Stimulated activated naive CD8-positive, alpha-beta T cell treated with anti-CD3 and anti-CD28 coated beads, Interleukin-15, Interleukin-2, amounts not matched to agents 100 U/mL and 50 U/mL, for 24 hours (primary cell): ENCODE measurements around the gene AATF.
"Not testable (repeated sequence)": the region's sequence is repeated elsewhere in the genome, so short reads cannot be mapped to it uniquely, and the experiment has no call there.

Experiments
- ATAC-seq: fragments of 150-1000 bp; cut with Tn5 transposase; one replicate; pipeline ENCODE4 v1.10.0; 2021
- DNase-seq: peaks from one replicate; pipeline ENCODE4 v3.0.0; 2021

The AATF gene

DNA sequence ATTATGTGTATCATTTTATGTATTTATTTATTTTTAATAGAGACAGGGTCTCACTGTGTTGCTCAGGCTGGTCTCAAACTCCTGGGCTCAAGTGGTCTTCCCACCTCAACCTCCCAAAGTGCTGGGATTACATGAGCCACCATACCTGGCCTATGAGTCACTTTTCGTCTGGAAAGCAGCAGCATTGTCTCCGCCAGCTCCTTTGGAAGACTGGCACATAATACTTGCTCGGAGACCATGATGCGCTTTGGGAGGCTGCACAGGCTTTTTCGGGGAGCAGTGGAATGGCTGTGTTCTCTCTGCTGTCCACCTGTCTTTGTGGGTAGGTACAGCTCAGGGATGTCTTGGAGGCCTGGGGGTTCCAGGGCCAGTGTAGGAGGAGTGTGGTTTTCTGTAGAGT, 102.2 kb downstream of the AATF start:
- ATAC-seq: no peak
- DNase-seq: no peak

DNA sequence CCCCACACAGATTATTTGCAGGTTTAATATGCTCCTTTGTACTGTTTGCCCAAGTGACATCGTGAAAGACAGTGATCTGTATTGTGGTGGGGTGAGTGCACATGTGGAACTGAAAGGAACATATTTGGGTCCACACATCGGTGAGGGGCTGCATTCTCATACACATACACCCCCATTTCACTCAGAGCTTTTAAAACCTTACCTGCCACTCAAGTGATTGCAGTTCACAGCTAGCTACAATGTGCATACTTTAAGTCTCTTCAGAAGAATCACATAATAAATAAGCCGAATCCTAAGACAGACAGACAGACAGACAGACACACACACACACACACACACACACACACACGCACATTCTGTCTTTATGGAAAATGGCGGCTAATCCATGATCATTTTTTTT, 102.6 kb downstream of the AATF start:
- ATAC-seq: no peak
- DNase-seq: no peak

GRCh38 chr17:37051833-37052232, 103.1 kb downstream of the AATF start:
- DNase-seq (no peak), ATAC-seq (no peak)

- DNase-seq: no peak
Observed at GRCh38 chr17:37052450-37052849, 103.7 kb downstream of the AATF start.

GRCh38 chr17:37054894-37055293, 106.1 kb downstream of the AATF start:
- ATAC-seq (no peak), DNase-seq (no peak)

More at GRCh38 chr17:37052450-37052849, 103.7 kb downstream of the AATF start:
- no peak for ATAC-seq

- no peak for ATAC-seq
- DNase-seq: no peak
Observed at GRCh38 chr17:37056622-37057021, 107.9 kb downstream of the AATF start.

GRCh38 chr17:37059493-37059892, 110.7 kb downstream of the AATF start:
- ATAC-seq: no peak
- no peak for DNase-seq

DNA sequence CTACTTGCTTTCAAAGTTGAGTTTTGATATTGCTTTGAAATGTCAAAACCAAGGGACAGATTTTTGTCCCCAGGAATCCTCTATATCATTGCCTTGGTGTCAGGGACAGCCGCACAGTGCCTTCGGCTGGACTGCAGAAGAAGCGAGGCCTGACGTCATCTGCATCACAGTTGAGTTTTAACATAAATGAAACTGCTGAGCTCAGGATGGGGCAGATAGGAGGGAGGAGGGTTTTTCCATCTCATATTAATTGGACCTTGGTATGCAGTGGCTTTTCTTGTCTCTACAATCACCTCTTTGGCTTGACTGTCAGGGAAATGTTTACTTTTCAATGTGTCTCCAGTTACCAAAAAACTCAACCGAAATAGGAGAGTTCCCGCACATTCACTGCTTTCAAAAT, 111.3 kb downstream of the AATF start:
- no peak for DNase-seq
- no peak for ATAC-seq

DNA sequence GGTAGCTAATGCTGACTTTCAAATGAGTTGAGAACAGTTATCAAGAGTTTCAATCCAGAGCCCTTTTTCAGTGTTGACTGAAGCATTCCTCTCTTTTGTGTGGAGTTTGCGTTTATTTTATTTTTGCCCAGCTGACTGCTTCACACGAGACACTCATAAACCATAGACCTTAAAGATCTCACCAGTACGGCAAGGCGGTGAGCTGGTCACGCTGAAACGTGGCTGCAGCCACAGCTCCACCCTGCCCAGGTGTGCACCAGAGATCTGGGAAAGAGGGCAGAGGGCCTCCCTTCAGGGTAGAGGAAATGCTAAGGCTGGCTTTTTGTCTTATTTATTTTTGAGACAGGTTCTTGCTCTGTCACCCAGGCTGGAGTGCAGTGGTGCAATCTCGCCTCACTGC, 112.2 kb downstream of the AATF start:
- ATAC-seq (no peak), DNase-seq (no peak)

DNA sequence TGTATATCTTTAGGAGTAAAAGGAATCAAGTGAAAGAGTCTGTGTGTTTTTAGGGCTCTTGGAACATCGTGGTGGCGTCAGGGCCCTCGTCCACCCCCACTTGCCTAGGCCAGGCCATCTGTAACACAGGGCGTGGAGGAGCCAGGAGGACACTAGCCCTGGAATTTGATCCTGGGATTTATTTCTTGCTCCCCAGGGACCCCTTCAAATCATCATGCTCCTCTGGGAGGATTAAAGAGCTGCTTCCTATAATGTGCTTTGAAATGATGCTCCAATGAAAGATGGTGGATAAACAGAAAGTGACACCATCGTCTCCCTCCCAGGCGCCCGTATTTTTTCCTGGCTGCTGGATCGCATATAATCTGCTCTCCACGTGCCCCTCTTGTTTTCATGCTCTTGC, 113.3 kb downstream of the AATF start:
- no peak for DNase-seq
- no peak for ATAC-seq

DNA sequence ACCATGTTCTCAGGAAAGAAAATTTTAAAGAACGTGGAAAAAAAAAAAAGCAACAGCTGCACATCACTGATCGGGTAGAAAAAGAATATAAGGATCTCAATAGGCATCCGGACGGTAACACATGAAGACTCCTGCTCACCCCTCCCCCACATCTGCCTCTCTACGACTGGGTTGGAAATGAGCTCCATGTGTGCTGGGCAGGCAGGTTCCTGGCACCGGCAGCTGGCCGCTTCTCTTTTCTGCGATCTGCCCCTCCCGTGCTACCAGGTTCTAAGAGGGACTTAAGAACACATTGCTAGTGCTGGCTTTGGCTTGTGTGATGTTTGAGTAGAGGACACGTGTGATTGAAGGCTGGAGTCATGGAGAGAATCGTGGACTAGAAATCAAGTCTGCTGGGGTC, 115.5 kb downstream of the AATF start:
- no peak for ATAC-seq

GRCh38 chr17:37064956-37065355, 116.2 kb downstream of the AATF start:
- DNase-seq (no peak), ATAC-seq (no peak)

More for the DNA sequence above, 115.5 kb downstream of the AATF start:
- no peak for DNase-seq

DNA sequence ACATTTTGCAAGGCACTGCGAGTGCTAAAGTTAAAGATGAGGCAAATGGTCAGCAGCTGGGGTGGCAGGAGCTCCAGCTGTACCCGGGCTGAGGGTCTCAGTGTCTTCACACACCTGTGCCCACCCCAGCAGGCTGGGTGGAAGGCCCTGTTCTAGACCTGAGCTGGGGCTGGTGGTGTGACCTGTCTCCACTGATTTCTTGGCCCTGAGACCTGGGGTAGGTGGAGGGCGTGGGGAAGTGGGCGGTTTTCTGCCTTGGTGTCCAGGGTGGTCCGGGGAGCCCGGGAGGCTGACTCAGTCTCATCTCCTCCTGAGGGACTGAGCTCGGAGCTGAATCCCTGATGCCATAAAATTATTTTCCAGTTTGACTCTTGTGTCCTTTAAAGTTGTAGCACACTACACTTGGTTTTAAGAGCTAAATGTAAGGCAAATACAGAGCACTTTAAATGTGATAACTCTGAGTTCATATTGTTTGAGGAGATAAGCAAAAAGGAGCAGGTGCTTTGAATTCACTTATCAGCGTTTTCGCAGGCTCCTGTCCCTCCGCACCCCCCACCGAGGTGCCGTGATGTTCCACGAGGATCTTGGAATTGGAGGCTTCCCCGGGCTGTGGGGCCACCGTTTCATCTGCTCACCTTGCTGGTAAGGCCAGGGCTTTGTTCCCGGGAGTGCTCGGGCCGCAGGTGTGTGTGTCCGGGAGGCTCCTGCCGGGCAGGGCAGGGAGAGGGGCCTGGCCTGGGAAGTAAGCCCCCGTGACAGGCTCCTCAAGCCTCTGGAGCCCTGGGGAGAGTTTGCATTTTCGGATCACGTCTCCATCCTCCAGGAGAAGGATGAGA, 117.0 kb downstream of the AATF start:
- DNase-seq: no peak
- no peak for ATAC-seq

DNA sequence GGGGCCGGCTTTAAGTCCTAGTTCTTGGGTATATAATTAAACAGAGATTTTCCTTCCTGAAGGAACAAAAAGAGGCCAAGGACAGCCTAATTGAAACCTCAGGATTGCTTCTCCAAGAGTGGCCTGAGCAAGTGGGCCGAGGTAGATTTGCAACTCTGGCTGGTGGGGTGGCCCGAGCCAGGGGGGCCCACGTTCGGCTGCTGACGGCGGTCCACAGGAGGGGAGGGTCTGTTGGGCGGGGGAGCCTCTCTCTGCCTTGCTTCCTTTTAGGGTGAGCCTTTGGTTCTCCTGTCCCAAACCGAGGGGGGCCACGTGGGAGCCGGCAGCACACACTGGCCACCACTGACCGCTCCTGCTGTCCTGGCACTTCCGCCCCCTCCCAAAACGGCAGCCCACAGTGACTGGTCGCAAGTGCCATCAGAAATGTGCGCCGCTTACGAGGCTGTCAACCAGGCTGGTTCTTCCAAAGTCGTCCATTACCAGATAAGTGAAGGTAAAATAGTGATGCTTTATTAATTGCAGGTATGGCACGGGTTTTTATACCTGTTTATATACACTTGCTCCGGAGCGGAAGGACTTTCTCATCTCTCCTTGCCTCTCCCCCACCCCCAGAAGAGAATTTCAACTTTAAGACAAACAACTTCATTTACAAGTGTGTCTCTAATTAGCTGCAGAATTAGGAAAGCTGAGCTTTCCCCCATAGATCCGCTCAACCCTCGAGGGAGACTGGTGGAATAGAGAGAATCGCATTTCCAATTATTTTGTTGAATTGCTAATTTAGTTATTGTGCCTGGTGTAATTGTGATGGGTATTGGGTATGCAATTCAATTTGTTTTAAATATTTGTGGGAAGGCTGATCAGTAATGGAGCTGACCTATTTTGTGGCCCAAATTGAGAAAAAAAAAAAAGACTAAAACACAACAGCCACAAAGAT, 117.8 kb downstream of the AATF start:
- ATAC-seq (no peak), DNase-seq (no peak)

- ATAC-seq: no peak
- DNase-seq: no peak
Observed at GRCh38 chr17:37067555-37068111, 118.9 kb downstream of the AATF start.

DNA sequence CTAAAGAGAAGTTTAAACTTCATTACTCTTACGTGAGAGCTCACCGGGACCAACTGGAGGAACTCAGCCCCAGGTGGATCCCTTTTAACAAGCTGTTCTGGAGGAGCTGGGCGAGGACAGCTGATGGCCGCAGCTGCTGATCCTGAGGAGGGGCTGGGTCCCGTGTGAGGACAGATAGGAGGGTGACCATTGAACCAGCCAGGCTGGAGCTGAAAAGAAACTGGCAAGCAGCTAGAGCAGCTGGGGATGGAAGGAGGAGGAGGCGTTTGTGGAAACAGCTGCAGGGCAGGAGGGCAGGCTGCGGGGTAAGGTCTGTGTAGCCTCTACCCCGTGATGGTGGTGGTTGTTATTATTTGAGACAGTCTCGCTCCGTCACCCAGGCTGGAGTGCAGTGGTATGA, 119.5 kb downstream of the AATF start:
- no peak for DNase-seq

GRCh38 chr17:37069087-37069486, 120.3 kb downstream of the AATF start:
- DNase-seq (no peak), ATAC-seq (no peak)

More for the DNA sequence above, 119.5 kb downstream of the AATF start:
- no peak for ATAC-seq

GRCh38 chr17:37073464-37073863, 124.7 kb downstream of the AATF start:
- not testable (repeated sequence) for ATAC-seq, DNase-seq

DNA sequence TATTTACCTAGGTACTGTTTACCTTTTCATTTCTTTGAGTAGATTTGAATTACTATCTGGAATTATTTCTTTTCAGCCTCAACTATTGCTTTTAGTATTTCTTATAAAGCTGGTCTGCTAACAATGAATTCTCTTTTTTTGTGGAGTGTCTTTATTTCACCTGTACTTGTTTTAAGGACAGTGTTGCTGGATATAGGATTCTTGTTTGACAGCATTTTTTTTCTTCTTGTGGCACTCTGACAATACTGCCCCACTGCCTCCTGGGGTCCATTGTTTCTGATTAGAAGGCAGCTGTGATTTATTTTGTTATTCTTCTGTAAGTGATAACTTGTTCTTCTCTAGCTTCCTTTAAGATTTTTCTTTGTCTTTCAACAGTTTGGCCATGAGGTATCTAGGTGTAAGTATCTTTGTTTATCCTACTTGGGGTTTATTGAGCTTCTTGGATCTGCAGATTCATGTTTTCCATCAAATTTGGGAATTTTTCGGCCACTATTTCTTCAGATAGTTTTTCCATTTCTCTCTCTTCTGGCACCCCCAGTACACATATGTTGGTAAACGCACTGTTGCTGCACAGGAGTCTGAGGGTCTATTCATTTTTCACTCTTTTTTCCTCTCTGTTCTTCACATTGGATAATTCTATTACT, 130.4 kb downstream of the AATF start:
- no peak for ATAC-seq

DNA sequence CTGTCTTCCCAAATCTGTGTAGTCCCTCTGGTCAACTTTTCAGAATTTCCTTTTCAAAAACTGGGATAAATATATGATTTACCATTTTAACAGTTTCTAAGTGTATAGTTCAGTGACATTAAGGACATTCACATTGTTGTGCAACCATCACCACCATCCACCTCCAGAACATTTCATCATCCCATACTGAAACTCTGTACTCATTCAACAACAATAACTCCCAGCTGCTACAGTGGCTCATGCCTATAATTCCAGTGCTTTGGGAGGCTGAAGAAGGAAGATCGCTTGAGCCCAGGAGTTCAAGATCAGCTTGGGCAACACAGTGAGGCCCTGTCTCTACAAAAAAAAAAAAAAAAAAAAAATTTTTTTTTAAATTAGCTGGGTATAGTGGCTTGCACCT, 131.0 kb downstream of the AATF start:
- DNase-seq (no peak), ATAC-seq (no peak)

More for the DNA sequence above, 130.4 kb downstream of the AATF start:
- DNase-seq: no peak

DNA sequence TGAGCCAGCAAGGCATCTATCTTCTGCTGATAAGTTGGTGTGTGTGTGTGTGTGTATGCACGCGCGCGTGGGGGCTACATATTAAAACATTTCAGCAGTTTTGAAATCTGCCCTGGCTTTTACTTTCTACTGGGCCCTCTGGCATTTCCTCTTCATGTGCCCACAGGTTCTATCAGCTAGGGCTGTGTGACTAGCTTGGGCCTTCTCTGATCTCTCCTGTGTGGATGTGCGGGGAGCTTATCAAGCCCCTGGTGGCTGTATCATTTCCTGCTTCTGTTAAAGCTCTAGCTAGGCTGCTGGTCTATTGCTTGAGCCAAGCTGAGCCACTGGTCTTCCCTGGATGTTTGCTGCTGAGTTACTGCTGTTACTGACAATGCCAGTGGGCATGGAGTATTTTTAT, 132.5 kb downstream of the AATF start:
- no peak for DNase-seq
- ATAC-seq: peak; percentile 32

GRCh38 chr17:37082311-37082860, 133.6 kb downstream of the AATF start:
- ATAC-seq (no peak), DNase-seq (no peak)
